WERI-Rb-1 (cell line): ENCODE results near the gene MYO1H.
A peak's percentile ranks its signal among the peaks of the same experiment; 100 is the strongest.
"Not testable (repeated sequence)": the region's sequence is repeated elsewhere in the genome, so short reads cannot be mapped to it uniquely, and the experiment has no call there.

Source experiments
- DNase-seq: peaks from one replicate; pipeline ENCODE4 v3.0.0-alpha.2; 2020
- H3K27ac ChIP-seq: fragments of 250-450 bp; sonication (Bioruptor Pico); 2 replicates; pipeline ENCODE4 v1.5.1; 2020; ENCODE audit warnings: mild to moderate bottlenecking, moderate library complexity
- H3K27me3 ChIP-seq: fragments of 250-450 bp; sonication (Bioruptor Pico); 2 replicates; pipeline ENCODE4 v1.5.1; 2021; ENCODE audit warnings: mild to moderate bottlenecking, low read depth, moderate library complexity; ENCODE audit not compliant: insufficient read depth, severe bottlenecking
- H3K36me3 ChIP-seq: fragments of 250-450 bp; sonication (Bioruptor Pico); 2 replicates; pipeline ENCODE4 v1.5.1; 2020; ENCODE audit warnings: mild to moderate bottlenecking, moderate library complexity
- H3K4me3 ChIP-seq: 2 replicates; pipeline ENCODE4 v1.5.1; 2011; ENCODE audit warnings: low read depth, mild to moderate bottlenecking, control low read depth, low read length
- H3K9me3 ChIP-seq: fragments of 250-450 bp; sonication (Bioruptor Pico); 2 replicates; pipeline ENCODE4 v1.5.1; 2021; ENCODE audit warnings: mild to moderate bottlenecking, moderate library complexity; ENCODE audit not compliant: severe bottlenecking
- CTCF ChIP-seq: IDR thresholded peaks from 2 replicates; pipeline ENCODE4 v1.5.1; 2011; ENCODE audit warnings: low read depth, mild to moderate bottlenecking, control low read depth, inconsistent platforms, low read length

MYO1H gene

GRCh38 chr12:109467978-109468676, 120.4 kb downstream of the MYO1H start:
- DNase-seq: no peak
- H3K9me3 ChIP-seq: no peaks in the 10 kb centered on the region
- peaks cover 43% of the 10 kb centered on the region for H3K36me3 ChIP-seq
- no peak for TF ChIP-seq CTCF
- no peak overlapping the region for H3K4me3 ChIP-seq
- H3K27ac ChIP-seq: no peak overlapping the region
- no peaks in the 10 kb centered on the region for H3K27me3 ChIP-seq

- Histone ChIP-seq H3K36me3 (peaks cover 43% of the 10 kb centered on the region), H3K27ac (no peak overlapping the region), H3K4me3 (no peak overlapping the region), H3K27me3 (no peaks in the 10 kb centered on the region), H3K9me3 (no peaks in the 10 kb centered on the region)
- TF ChIP-seq CTCF: no peak
- no peak for DNase-seq
Measured at GRCh38 chr12:109469517-109469916, 121.8 kb downstream of the MYO1H start.

GRCh38 chr12:109473006-109473405, 125.3 kb downstream of the MYO1H start:
- DNase-seq: no peak
- Histone ChIP-seq H3K9me3 (no peaks in the 10 kb centered on the region), H3K27ac (no peak overlapping the region), H3K36me3 (peaks cover 22% of the 10 kb centered on the region), H3K4me3 (no peak overlapping the region), H3K27me3 (no peaks in the 10 kb centered on the region)
- no peak for TF ChIP-seq CTCF

- H3K27ac ChIP-seq, H3K9me3 ChIP-seq, H3K4me3 ChIP-seq, H3K27me3 ChIP-seq, DNase-seq: not testable (repeated sequence)
- peaks cover 17% of the 10 kb centered on the region for H3K36me3 ChIP-seq
Measured at GRCh38 chr12:109473526-109474270, 126.0 kb downstream of the MYO1H start.

- no peak overlapping the region for H3K27ac ChIP-seq
- TF ChIP-seq CTCF: no peak
- peaks cover 8% of the 10 kb centered on the region for H3K36me3 ChIP-seq
- no peak for DNase-seq
- no peak overlapping the region for H3K4me3 ChIP-seq
- H3K9me3 ChIP-seq: no peaks in the 10 kb centered on the region
- H3K27me3 ChIP-seq: no peaks in the 10 kb centered on the region
Measured at GRCh38 chr12:109475121-109475520, 127.4 kb downstream of the MYO1H start.

- H3K27me3 ChIP-seq: no peaks in the 10 kb centered on the region
- no peak for TF ChIP-seq CTCF
Measured at GRCh38 chr12:109475993-109476806, 128.5 kb downstream of the MYO1H start.

More at GRCh38 chr12:109475993-109476806, 128.5 kb downstream of the MYO1H start:
- no peak for DNase-seq
- H3K27ac ChIP-seq: peak overlapping the region; percentile 98
- H3K9me3 ChIP-seq: no peaks in the 10 kb centered on the region
- peaks cover 8% of the 10 kb centered on the region for H3K36me3 ChIP-seq
- peak overlapping the region; percentile 98 for H3K4me3 ChIP-seq
